GM12873 (cell line): ENCODE measurements around the gene HDGFL2.

Experiments used
- TF ChIP-seq, protein P1 (sequence below): IDR thresholded peaks from 2 replicates; pipeline ENCODE4 v1.5.1; 2012; ENCODE audit warnings: low read depth, mild to moderate bottlenecking, moderate library complexity, low read length, control low read depth; ENCODE audit not compliant: insufficient read depth; ENCODE audit errors: missing control alignments

HDGFL2 gene

GRCh38 chr19:4550479-4551050, 78.5 kb downstream of the HDGFL2 start:
- TF ChIP-seq, protein P1, sequence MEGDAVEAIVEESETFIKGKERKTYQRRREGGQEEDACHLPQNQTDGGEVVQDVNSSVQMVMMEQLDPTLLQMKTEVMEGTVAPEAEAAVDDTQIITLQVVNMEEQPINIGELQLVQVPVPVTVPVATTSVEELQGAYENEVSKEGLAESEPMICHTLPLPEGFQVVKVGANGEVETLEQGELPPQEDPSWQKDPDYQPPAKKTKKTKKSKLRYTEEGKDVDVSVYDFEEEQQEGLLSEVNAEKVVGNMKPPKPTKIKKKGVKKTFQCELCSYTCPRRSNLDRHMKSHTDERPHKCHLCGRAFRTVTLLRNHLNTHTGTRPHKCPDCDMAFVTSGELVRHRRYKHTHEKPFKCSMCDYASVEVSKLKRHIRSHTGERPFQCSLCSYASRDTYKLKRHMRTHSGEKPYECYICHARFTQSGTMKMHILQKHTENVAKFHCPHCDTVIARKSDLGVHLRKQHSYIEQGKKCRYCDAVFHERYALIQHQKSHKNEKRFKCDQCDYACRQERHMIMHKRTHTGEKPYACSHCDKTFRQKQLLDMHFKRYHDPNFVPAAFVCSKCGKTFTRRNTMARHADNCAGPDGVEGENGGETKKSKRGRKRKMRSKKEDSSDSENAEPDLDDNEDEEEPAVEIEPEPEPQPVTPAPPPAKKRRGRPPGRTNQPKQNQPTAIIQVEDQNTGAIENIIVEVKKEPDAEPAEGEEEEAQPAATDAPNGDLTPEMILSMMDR: no peak
